HG03135 (cell line): ENCODE results near the gene BTBD2.

Experiments used
- ATAC-seq: cut with Tn5 transposase; IDR thresholded peaks from one replicate; pipeline ENCODE4 v1.9.1; 2021; ENCODE audit warnings: mild to moderate bottlenecking, moderate library complexity; ENCODE audit not compliant: unreplicated experiment

The BTBD2 gene

GRCh38 chr19:1987197-1988187 is 28.0 kb downstream of the BTBD2 start:
- ATAC-seq = no peak

- ATAC-seq = no peak
These were observed 29.0 kb downstream of the BTBD2 start for GRCh38 chr19:1986357-1987162.

- no peak for ATAC-seq
These were observed 29.7 kb downstream of the BTBD2 start for GRCh38 chr19:1985588-1986356.

- ATAC-seq = no peak
These were observed 31.2 kb downstream of the BTBD2 start for GRCh38 chr19:1984357-1984756.

- no peak for ATAC-seq
These were observed 34.3 kb downstream of the BTBD2 start for GRCh38 chr19:1981253-1981652.

- no peak for ATAC-seq
These were observed 34.7 kb downstream of the BTBD2 start for GRCh38 chr19:1980809-1981181.

GRCh38 chr19:1980091-1980808 is 35.3 kb downstream of the BTBD2 start:
- ATAC-seq = no peak

GRCh38 chr19:1979642-1980041 is 35.9 kb downstream of the BTBD2 start:
- no peak for ATAC-seq

- no peak for ATAC-seq
These were observed 36.5 kb downstream of the BTBD2 start for GRCh38 chr19:1979017-1979416.

GRCh38 chr19:1978346-1978894 is 37.1 kb downstream of the BTBD2 start:
- ATAC-seq = no peak

GRCh38 chr19:1977120-1977519 is 38.4 kb downstream of the BTBD2 start:
- no peak for ATAC-seq

- no peak for ATAC-seq
These were observed 40.4 kb downstream of the BTBD2 start for GRCh38 chr19:1975162-1975480.

- ATAC-seq = no peak
These were observed 40.9 kb downstream of the BTBD2 start for GRCh38 chr19:1974381-1975161.

GRCh38 chr19:1970806-1971502 is 44.6 kb downstream of the BTBD2 start:
- no peak for ATAC-seq

GRCh38 chr19:1970003-1970805 is 45.3 kb downstream of the BTBD2 start:
- ATAC-seq = no peak

GRCh38 chr19:1969176-1970002 is 46.1 kb downstream of the BTBD2 start:
- ATAC-seq = no peak
